IMR-90 (cell line): ENCODE data around the gene OR5A2. TPM values are rescaled to one million over a fixed set of nuclear protein-coding genes. Genes with fewer than 3 reads are reported as not detected.

Source experiments
- ATAC-seq: fragments of 200-7000 bp; cut with Tn5 transposase; 2 replicates; pipeline ENCODE4 v1.9.1; 2020; ENCODE audit warnings: low read depth, mild to moderate bottlenecking, moderate library complexity
- BruUV-seq: library from RNA; stranded (reverse); fragments of 400-500 nt; replicated peaks from 2 replicates; lab custom pipeline; 2021; lab: Mats Ljungman, UMichigan
- CTCF ChIA-PET: fragments of 300-600 bp; formaldehyde crosslinking; extraction: SDS; loops from one replicate; lab custom pipeline; 2021; ENCODE audit warnings: antibody characterized with exemption; lab: Yijun Ruan, JAX
- POLR2A ChIA-PET: fragments of 300-600 bp; sonication (Branson Sonifier 250); formaldehyde crosslinking; loops from one replicate; lab custom pipeline; 2022; ENCODE audit warnings: antibody characterized with exemption; ENCODE audit not compliant: unreplicated experiment; lab: Charles Lee
- DNase-seq: peaks from one replicate; pipeline ENCODE4 v3.0.0; 2013
- H2AFZ ChIP-seq: replicated peaks from 2 replicates; pipeline ENCODE3; 2013; ENCODE audit warnings: low read length, mild to moderate bottlenecking; ENCODE audit not compliant: poor library complexity
- H2AK5ac ChIP-seq: 2 replicates; pipeline ENCODE4 v1.6.1; 2013; ENCODE audit warnings: low read depth, low read length, inconsistent platforms
- H2AK9ac ChIP-seq: replicated peaks from 2 replicates; pipeline ENCODE3; 2013; ENCODE audit warnings: mild to moderate bottlenecking, low read depth, low read length, moderate library complexity; ENCODE audit not compliant: poor library complexity
- H2BK120ac ChIP-seq: 2 replicates; pipeline ENCODE4 v1.6.1; 2013; ENCODE audit warnings: low read depth, low read length, inconsistent platforms
- H2BK15ac ChIP-seq: 3 replicates; pipeline ENCODE4 v1.6.1; 2013; ENCODE audit warnings: low read depth, low read length, inconsistent platforms
- H2BK20ac ChIP-seq: 2 replicates; pipeline ENCODE4 v1.6.1; 2013; ENCODE audit warnings: low read depth, mild to moderate bottlenecking, inconsistent platforms, low read length, moderate library complexity
- H2BK5ac ChIP-seq: 2 replicates; pipeline ENCODE4 v1.6.1; 2013; ENCODE audit warnings: mild to moderate bottlenecking, low read depth, low read length, inconsistent platforms; ENCODE audit not compliant: poor library complexity, severe bottlenecking
- H3K14ac ChIP-seq: replicated peaks from 2 replicates; pipeline ENCODE4 v1.6.1; 2013; ENCODE audit warnings: low read depth, low read length, inconsistent platforms
- H3K18ac ChIP-seq: 2 replicates; pipeline ENCODE4 v1.6.1; 2013; ENCODE audit warnings: low read depth, low read length, control low read depth
- H3K23ac ChIP-seq: 2 replicates; pipeline ENCODE4 v1.6.1; 2013; ENCODE audit warnings: low read depth, low read length, inconsistent platforms
- H3K27ac ChIP-seq: 2 replicates; pipeline ENCODE4 v1.5.1; 2013; ENCODE audit warnings: mild to moderate bottlenecking, control low read depth, low read length; ENCODE audit not compliant: insufficient read depth
- H3K27me3 ChIP-seq: 2 replicates; pipeline ENCODE4 v1.6.1; 2013; ENCODE audit warnings: low read length; ENCODE audit not compliant: control insufficient read depth, insufficient read depth
- H3K36me3 ChIP-seq: 2 replicates; pipeline ENCODE4 v1.6.1; 2013; ENCODE audit warnings: low read length, mixed read lengths; ENCODE audit not compliant: control insufficient read depth, insufficient read depth
- H3K4ac ChIP-seq: 2 replicates; pipeline ENCODE4 v1.6.1; 2013; ENCODE audit warnings: low read depth, low read length, inconsistent platforms
- H3K4me1 ChIP-seq: 2 replicates; pipeline ENCODE4 v1.6.1; 2013; ENCODE audit warnings: low read length, mixed read lengths; ENCODE audit not compliant: control insufficient read depth, insufficient read depth
- H3K4me2 ChIP-seq: 2 replicates; pipeline ENCODE4 v1.6.1; 2013; ENCODE audit warnings: low read depth, mild to moderate bottlenecking, control low read depth, low read length, moderate library complexity
- H3K4me3 ChIP-seq: 2 replicates; pipeline ENCODE4 v1.5.1; 2013; ENCODE audit warnings: low read depth, mild to moderate bottlenecking, control low read depth, low read length, moderate library complexity; ENCODE audit not compliant: insufficient read depth
- H3K56ac ChIP-seq: 2 replicates; pipeline ENCODE4 v1.6.1; 2013; ENCODE audit warnings: low read length, inconsistent platforms; ENCODE audit not compliant: insufficient read depth; ENCODE audit errors: extremely low read depth
- H3K79me1 ChIP-seq, 2 experiments: 2 replicates each; pipeline ENCODE4 v1.6.1; 2013; ENCODE audit warnings: low read length in 2 of 2, inconsistent platforms in 1 of 2, low read depth in 1 of 2
- H3K9ac ChIP-seq: 2 replicates; pipeline ENCODE4 v1.6.1; 2013; ENCODE audit warnings: low read depth, low read length, control low read depth
- H3K9me1 ChIP-seq: 2 replicates; pipeline ENCODE4 v1.6.1; 2013; ENCODE audit warnings: low read length, inconsistent platforms; ENCODE audit not compliant: insufficient read depth
- H3K9me3 ChIP-seq: 2 replicates; pipeline ENCODE4 v1.6.1; 2013; ENCODE audit warnings: low read length; ENCODE audit not compliant: control insufficient read depth, insufficient read depth
- H4K20me1 ChIP-seq: 2 replicates; pipeline ENCODE4 v1.6.1; 2013; ENCODE audit warnings: low read length, inconsistent platforms; ENCODE audit not compliant: insufficient read depth
- H4K5ac ChIP-seq: 2 replicates; pipeline ENCODE4 v1.6.1; 2013; ENCODE audit warnings: mild to moderate bottlenecking, low read depth, low read length, control low read depth
- H4K8ac ChIP-seq, 2 experiments: 2 replicates each; pipeline ENCODE4 v1.6.1; 2013; ENCODE audit warnings: low read depth in 2 of 2, low read length in 2 of 2, control low read depth in 1 of 2, inconsistent platforms in 1 of 2
- H4K91ac ChIP-seq: 2 replicates; pipeline ENCODE4 v1.6.1; 2013; ENCODE audit warnings: low read depth, low read length, inconsistent platforms; ENCODE audit not compliant: insufficient read depth
- BHLHE40 ChIP-seq: fragments of 150-350 bp; IDR thresholded peaks from 2 replicates; pipeline ENCODE4 v1.6.1; 2016; ENCODE audit warnings: mild to moderate bottlenecking, low read depth, low read length
- CEBPB ChIP-seq: IDR thresholded peaks from 2 replicates; pipeline ENCODE4 v1.6.1; 2012; ENCODE audit warnings: low read depth, low read length, improper control_type of control experiment
- CTCF ChIP-seq: conservative IDR thresholded peaks from 2 replicates; pipeline ENCODE4 v1.5.1; 2012; ENCODE audit warnings: mild to moderate bottlenecking, low read depth, low read length, improper control_type of control experiment
- FOS ChIP-seq: fragments of 150-350 bp; IDR thresholded peaks from 2 replicates; pipeline ENCODE4 v1.6.1; 2016; ENCODE audit warnings: low read depth, low read length
- MAFK ChIP-seq: IDR thresholded peaks from 2 replicates; pipeline ENCODE4 v1.6.1; 2012; ENCODE audit warnings: low read depth, low read length, improper control_type of control experiment
- MAZ ChIP-seq: IDR thresholded peaks from 2 replicates; pipeline ENCODE4 v1.6.1; 2012; ENCODE audit warnings: low read depth, mild to moderate bottlenecking, low read length, improper control_type of control experiment, moderate library complexity, borderline replicate concordance
- MXI1 ChIP-seq: IDR thresholded peaks from 2 replicates; pipeline ENCODE4 v1.6.1; 2012; ENCODE audit warnings: low read depth, mild to moderate bottlenecking, low read length, moderate library complexity, borderline replicate concordance
- RAD21 ChIP-seq: IDR thresholded peaks from 2 replicates; pipeline ENCODE4 v1.6.1; 2012; ENCODE audit warnings: low read length, improper control_type of control experiment
- USF2 ChIP-seq: fragments of 150-350 bp; IDR thresholded peaks from 2 replicates; pipeline ENCODE4 v1.6.1; 2017; ENCODE audit warnings: mild to moderate bottlenecking, antibody characterized with exemption, low read length, low read depth
- WGBS, 2 experiments: methylation state at CpG; one replicate each; pipeline versions ENCODE4 v1.1.5 to v1.1.7; 2013; ENCODE audit warnings: missing lambda C conversion rate in 2 of 2; ENCODE audit not compliant: insufficient read length in 1 of 2; ENCODE audit errors: extremely low coverage in 2 of 2; 5-methylcytosine and 5-hydroxymethylcytosine counted together
- dilution Hi-C: fragments of 300-500 bp; cut with HindIII; formaldehyde crosslinking; loops from one replicate; pipeline ENCODE4 v1.14.3; 2018; ENCODE audit warnings: low sequenced_read_pairs; ENCODE audit not compliant: unreplicated experiment
- in situ Hi-C: fragments of 300-500 bp; cut with MboI; formaldehyde crosslinking; loops from 3 replicates; pipeline ENCODE4 v1.14.3; 2019; ENCODE audit warnings: low sequenced_read_pairs, inconsistent platforms, mixed read lengths
- intact Hi-C: fragments of 100-400 bp; cut with micrococcal nuclease; formaldehyde crosslinking; loops from 2 replicates; pipeline ENCODE4 v1.10.0; 2022
- polyA plus RNA-seq, 3 experiments: library from polyadenylated mRNA; depleted of rRNA; stranded (reverse); fragments of >200 nt; gene quantifications; 2 replicates each; pipeline ENCODE4 v1.2.3, GENCODE V29; 2012; ENCODE audit warnings: low replicate concordance in 1 of 3
- total RNA-seq: library from RNA; depleted of rRNA; stranded (reverse); fragments of >200 nt; gene quantifications from 2 replicates; pipeline ENCODE4 v1.2.3, GENCODE V29; 2012

OR5A2 gene
- total and polyA plus RNA-seq, 2 of the 4 experiments (the other 2 are of a cell fraction) = not detected

- Histone ChIP-seq H4K8ac (no peak overlapping the region), H3K4me1 (no peaks in the 10 kb centered on the region), H3K27ac (no peak overlapping the region), H2BK120ac (no peak overlapping the region), H2BK5ac (no peak overlapping the region), H2AK5ac (no peak overlapping the region), H3K9ac (no peak overlapping the region), H3K23ac (no peak overlapping the region), H3K27me3 (no peaks in the 10 kb centered on the region), H4K5ac (no peak overlapping the region), H3K14ac (no peak overlapping the region), H2AFZ (no peak overlapping the region), H3K4me3 (no peak overlapping the region), H3K56ac (no peak overlapping the region), H3K9me3 (no peaks in the 10 kb centered on the region), H2AK9ac (no peak overlapping the region), H3K18ac (no peak overlapping the region), H3K36me3 (no peaks in the 10 kb centered on the region), H3K79me1 (no peaks in the 10 kb centered on the region), H3K4me2 (no peak overlapping the region), H4K20me1 (no peaks in the 10 kb centered on the region), H3K9me1 (no peaks in the 10 kb centered on the region), H2BK20ac (no peak overlapping the region), H4K91ac (no peak overlapping the region), H2BK15ac (no peak overlapping the region), H3K4ac (no peak overlapping the region)
- CTCF ChIA-PET = interaction anchor here (0.9 kb wide), 1 partner anchor 10 kb away, joined by 3 read pairs; no protein-coding TSS in a partner anchor
- POLR2A ChIA-PET = no interaction called here
- TF ChIP-seq MAFK (no peak), MAZ (no peak), USF2 (no peak), RAD21 (no peak), MXI1 (no peak), FOS (no peak), CTCF (no peak), BHLHE40 (no peak), CEBPB (no peak)
- WGBS, 2 experiments = 0% methylated on average over 1 of the region's 3 CpGs; no CpG with 5 or more reads in 1 of the 2 experiments
- dilution Hi-C loops = no loop called here
- ATAC-seq = no peak
- no TSS peak for BruUV-seq
- in situ Hi-C loops = no loop called here
- intact Hi-C loops = no loop called here
- DNase-seq = no peak
Observed at GRCh38 chr11:59400461-59401261, 25.6 kb downstream of the OR5A2 start.
